GM12878 (cell line): Measurements from ENCODE around the gene A1BG.

Source experiments
- ETV6 ChIP-seq, 2 experiments: fragments of 450-650 bp in 1 of 2; IDR thresholded peaks in 1 of 2; conservative IDR thresholded peaks in 1 of 2; 2 replicates each; pipeline ENCODE4 v1.6.1; 2014; ENCODE audit warnings: antibody characterized with exemption in 1 of 2, borderline replicate concordance in 1 of 2, low read depth in 1 of 2, mild to moderate bottlenecking in 1 of 2, moderate library complexity in 1 of 2
- POLR2A ChIP-seq: IDR thresholded peaks from 2 replicates; pipeline ENCODE4 v1.6.1; 2011; ENCODE audit warnings: low read depth, mild to moderate bottlenecking, low read length
- STAT1 ChIP-seq: fragments of 450-650 bp; conservative IDR thresholded peaks from 2 replicates; pipeline ENCODE4 v1.6.1; 2014; ENCODE audit warnings: antibody characterized with exemption, mild to moderate bottlenecking
- ZBTB11 ChIP-seq: fragments of 450-650 bp; formaldehyde crosslinking; IDR thresholded peaks from 2 replicates; pipeline ENCODE4 v1.5.0; 2022; ENCODE audit warnings: mild to moderate bottlenecking, missing genetic modification characterization

GRCh38 chr19:58335630-58336029, 17.7 kb downstream of the A1BG start:
- TF ChIP-seq STAT1 = no peak
- no peak for TF ChIP-seq POLR2A
- TF ChIP-seq ZBTB11 = no peak
- no peak for TF ChIP-seq ETV6 (conservative IDR thresholded peaks at IDR 0.05 in 1 of 2, IDR thresholded peaks at IDR 0.05 in 1 of 2; ENCODE audit: borderline replicate concordance in 1 of 2, low read depth in 1 of 2)
